ENCODE results near the gene FAM222A. TPM values are rescaled to one million over a fixed set of nuclear protein-coding genes. Genes with fewer than 3 reads are reported as not detected.
A peak's percentile ranks its signal among the peaks of the same experiment; 100 is the strongest.

FAM222A gene
- total RNA-seq, 1 donor from 2014 or later = 1.5 TPM

DNA sequence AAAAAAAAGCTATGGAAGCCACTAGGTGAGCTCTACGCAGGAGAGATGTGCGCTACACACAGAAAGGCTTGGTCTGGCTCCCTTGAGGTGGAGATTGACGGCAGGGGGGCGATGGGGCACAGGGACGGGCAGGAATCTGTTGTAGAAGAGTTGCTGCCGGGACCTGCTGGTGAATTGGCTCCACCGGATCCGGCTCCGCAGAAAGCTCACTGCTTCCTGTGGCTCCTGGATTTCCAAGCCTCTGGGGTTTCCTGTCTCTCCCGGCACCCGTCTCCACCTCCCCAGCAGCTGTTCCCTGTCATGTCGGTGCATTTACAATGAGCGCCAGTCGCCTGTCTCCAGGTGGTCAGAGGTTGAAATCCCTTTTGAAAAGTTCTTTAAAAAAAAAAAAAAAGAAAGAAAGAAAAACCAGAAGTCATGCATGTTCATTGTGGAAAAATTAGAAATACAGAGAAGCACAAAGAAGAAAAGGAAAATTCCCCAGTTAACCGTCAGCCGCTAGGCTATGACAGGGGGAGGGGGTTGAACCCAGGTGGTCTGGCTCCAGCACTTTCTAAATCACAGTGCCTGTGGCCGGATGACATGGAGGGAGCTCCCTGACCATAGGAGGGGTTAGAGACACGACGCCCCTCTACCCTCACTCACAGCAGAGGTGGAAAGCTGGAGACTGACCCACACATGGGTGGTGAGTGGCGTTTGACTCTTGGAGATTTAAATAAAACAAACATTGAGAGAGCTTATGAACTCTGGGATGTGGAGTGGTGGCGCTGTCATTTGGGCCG, 20.8 kb downstream of the FAM222A start:
- Mint-ChIP-seq H3K4me3 (ENCODE audit: unreplicated experiment) (peak overlapping the region; percentile 60), H3K9me3 (ENCODE audit: unreplicated experiment) (no peaks in the 10 kb centered on the region), H3K27me3 (ENCODE audit: unreplicated experiment) (peaks cover 11% of the 10 kb centered on the region), H3K36me3 (ENCODE audit: unreplicated experiment) (no peaks in the 10 kb centered on the region), H3K4me1 (ENCODE audit: unreplicated experiment) (peaks cover 12% of the 10 kb centered on the region), H3K27ac (ENCODE audit: unreplicated experiment) (no peak overlapping the region)
- TF ChIP-seq, protein P1, sequence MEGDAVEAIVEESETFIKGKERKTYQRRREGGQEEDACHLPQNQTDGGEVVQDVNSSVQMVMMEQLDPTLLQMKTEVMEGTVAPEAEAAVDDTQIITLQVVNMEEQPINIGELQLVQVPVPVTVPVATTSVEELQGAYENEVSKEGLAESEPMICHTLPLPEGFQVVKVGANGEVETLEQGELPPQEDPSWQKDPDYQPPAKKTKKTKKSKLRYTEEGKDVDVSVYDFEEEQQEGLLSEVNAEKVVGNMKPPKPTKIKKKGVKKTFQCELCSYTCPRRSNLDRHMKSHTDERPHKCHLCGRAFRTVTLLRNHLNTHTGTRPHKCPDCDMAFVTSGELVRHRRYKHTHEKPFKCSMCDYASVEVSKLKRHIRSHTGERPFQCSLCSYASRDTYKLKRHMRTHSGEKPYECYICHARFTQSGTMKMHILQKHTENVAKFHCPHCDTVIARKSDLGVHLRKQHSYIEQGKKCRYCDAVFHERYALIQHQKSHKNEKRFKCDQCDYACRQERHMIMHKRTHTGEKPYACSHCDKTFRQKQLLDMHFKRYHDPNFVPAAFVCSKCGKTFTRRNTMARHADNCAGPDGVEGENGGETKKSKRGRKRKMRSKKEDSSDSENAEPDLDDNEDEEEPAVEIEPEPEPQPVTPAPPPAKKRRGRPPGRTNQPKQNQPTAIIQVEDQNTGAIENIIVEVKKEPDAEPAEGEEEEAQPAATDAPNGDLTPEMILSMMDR (IDR thresholded peaks at IDR 0.05) = no peak
- no peak for DNase-seq (ENCODE audit: extremely low spot score, unreplicated experiment)

DNA sequence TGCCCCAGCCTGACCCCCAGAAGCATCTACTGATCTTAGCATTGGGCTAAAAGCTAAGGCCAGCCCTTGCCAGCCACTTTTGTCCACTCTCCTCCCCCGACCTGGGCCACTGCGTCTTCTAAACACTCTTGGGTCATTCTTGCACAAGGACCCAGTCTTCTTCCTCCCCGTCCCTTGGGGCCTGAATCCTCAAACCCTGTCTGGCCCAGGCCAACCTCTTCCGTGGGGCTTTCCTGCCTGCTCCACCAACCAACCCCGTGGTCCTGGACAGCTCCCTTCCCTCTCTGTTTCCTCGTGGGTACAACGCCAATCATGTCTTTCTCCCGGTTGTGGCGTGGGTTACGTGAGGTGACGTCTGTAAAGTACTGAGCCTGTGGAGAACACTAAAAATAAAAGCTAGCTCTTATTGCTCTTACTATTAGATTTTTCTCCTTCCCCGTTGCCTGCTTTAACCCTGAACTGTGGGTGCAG, 21.5 kb downstream of the FAM222A start:
- Mint-ChIP-seq H3K9me3 (ENCODE audit: unreplicated experiment) (no peaks in the 10 kb centered on the region), H3K27ac (ENCODE audit: unreplicated experiment) (no peak overlapping the region), H3K36me3 (ENCODE audit: unreplicated experiment) (no peaks in the 10 kb centered on the region), H3K27me3 (ENCODE audit: unreplicated experiment) (peaks cover 11% of the 10 kb centered on the region), H3K4me3 (ENCODE audit: unreplicated experiment) (no peak overlapping the region), H3K4me1 (ENCODE audit: unreplicated experiment) (peaks cover 12% of the 10 kb centered on the region)
- no peak for DNase-seq (ENCODE audit: extremely low spot score, unreplicated experiment)
- TF ChIP-seq, protein P1 (IDR thresholded peaks at IDR 0.05) = no peak

DNA sequence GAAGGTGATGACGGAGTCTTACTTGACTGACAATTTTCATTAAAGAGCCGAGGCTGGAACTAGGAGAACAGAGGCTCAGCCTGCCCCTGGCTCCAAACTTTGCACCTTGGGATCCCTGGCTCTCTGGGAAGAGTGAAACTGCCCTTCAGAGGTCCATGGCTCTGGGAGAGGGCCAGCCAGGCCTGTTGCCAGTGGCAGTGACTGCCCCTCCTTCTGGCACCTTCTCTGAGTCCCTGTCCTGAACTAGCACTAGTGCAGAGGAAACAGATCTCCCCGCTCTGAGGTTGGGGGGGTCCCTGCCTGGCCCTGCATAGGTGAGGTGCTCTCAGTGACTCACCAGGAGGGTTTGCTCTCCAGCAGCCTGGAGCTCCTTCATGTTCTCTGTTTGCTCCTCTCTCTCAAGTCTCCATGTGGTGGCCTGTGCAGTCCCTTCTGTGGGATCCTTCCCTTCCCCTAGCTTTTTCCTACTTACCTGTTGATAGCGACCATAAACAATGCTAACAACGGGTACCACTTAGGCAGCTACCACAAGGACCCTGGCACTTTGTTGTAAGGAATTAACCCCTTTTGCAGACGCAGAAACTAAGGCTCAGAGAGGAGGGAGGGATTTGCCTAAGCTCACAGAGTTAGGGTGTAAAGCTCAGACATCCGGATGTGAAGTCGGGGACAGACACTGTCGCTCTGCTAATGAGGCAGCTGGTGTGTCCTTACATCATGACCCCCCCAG, 22.4 kb downstream of the FAM222A start:
- DNase-seq (ENCODE audit: extremely low spot score, unreplicated experiment) = no peak
- Mint-ChIP-seq H3K36me3 (ENCODE audit: unreplicated experiment) (no peaks in the 10 kb centered on the region), H3K9me3 (ENCODE audit: unreplicated experiment) (no peaks in the 10 kb centered on the region), H3K27ac (ENCODE audit: unreplicated experiment) (no peak overlapping the region), H3K4me3 (ENCODE audit: unreplicated experiment) (no peak overlapping the region), H3K4me1 (ENCODE audit: unreplicated experiment) (peaks cover 12% of the 10 kb centered on the region), H3K27me3 (ENCODE audit: unreplicated experiment) (peaks cover 11% of the 10 kb centered on the region)
- TF ChIP-seq, protein P1 (IDR thresholded peaks at IDR 0.05) = no peak

DNA sequence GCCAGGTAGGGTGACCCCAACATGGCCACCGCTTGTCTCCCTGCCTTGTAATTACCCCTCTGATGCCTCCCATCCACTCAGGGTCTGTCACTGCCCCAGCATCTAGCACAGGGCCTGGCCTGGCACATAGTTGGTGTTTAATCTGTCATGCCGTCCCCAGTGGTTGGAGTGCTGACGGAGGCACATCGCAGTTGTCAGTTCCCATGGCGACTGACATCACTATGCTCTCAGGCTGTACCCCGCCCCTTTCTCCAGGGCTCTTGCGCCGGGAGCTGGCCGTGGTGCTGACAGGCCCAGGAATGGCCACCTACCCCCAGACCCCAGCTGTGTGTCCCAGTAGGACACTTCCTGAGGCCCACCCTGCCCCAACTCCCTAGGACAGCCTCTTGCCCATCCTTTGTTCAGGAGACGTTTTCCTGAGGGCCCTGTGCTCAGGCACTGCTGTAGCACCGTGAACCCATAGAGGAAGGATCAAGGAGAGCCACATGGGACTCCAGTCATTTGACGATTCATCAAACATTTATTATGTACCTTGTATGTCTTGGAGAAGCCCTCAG, 23.0 kb downstream of the FAM222A start:
- TF ChIP-seq, protein P1 (IDR thresholded peaks at IDR 0.05) = no peak
- DNase-seq (ENCODE audit: extremely low spot score, unreplicated experiment) = no peak
- Mint-ChIP-seq H3K36me3 (ENCODE audit: unreplicated experiment) (no peaks in the 10 kb centered on the region), H3K27ac (ENCODE audit: unreplicated experiment) (no peak overlapping the region), H3K27me3 (ENCODE audit: unreplicated experiment) (peaks cover 11% of the 10 kb centered on the region), H3K9me3 (ENCODE audit: unreplicated experiment) (no peaks in the 10 kb centered on the region), H3K4me3 (ENCODE audit: unreplicated experiment) (no peak overlapping the region), H3K4me1 (ENCODE audit: unreplicated experiment) (peaks cover 12% of the 10 kb centered on the region)

DNA sequence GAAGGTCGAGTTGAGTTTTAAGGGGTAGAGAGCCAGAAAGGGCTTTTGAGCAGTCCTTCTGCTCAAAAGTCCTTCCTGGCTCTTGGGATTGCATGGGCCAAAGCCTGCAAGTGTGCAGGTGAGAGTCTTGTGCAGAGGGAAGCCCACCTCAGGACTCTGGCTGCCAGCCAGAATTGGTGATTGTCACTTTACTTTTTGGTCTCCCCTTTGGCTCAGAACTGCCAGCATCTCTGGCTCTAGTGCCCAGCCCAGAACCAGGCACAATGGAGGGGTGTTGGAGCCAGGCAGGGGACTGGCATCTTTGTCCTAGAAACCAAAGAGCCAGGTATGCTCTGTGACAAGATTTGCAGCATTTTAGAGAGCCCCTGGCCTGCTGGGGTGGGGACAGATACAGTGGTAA, 23.5 kb downstream of the FAM222A start:
- Mint-ChIP-seq H3K27me3 (ENCODE audit: unreplicated experiment) (peaks cover 11% of the 10 kb centered on the region), H3K4me1 (ENCODE audit: unreplicated experiment) (peaks cover 12% of the 10 kb centered on the region), H3K4me3 (ENCODE audit: unreplicated experiment) (no peak overlapping the region), H3K9me3 (ENCODE audit: unreplicated experiment) (no peaks in the 10 kb centered on the region), H3K36me3 (ENCODE audit: unreplicated experiment) (no peaks in the 10 kb centered on the region), H3K27ac (ENCODE audit: unreplicated experiment) (no peak overlapping the region)
- DNase-seq (ENCODE audit: extremely low spot score, unreplicated experiment) = no peak
- TF ChIP-seq, protein P1 (IDR thresholded peaks at IDR 0.05) = no peak
